BE2C (cell line): ENCODE results near the gene LMBRD2.

Experiments
- DNase-seq: peaks from one replicate; pipeline ENCODE4 v3.0.0-alpha.2; 2020
- H3K27me3 ChIP-seq: fragments of 250-450 bp; sonication (Bioruptor Pico); 2 replicates; pipeline ENCODE4 v1.5.1; 2020; ENCODE audit warnings: mild to moderate bottlenecking
- H3K36me3 ChIP-seq: fragments of 250-450 bp; sonication (Bioruptor Pico); 2 replicates; pipeline ENCODE4 v1.5.1; 2020; ENCODE audit warnings: mild to moderate bottlenecking
- H3K4me1 ChIP-seq: fragments of 250-450 bp; sonication (Bioruptor Pico); 2 replicates; pipeline ENCODE4 v1.5.1; 2020
- H3K4me3 ChIP-seq: 2 replicates; pipeline ENCODE4 v1.5.1; 2011; ENCODE audit warnings: low read depth, low read length
- H3K9me3 ChIP-seq: fragments of 250-450 bp; sonication (Bioruptor Pico); 2 replicates; pipeline ENCODE4 v1.5.1; 2020
- TF ChIP-seq, protein P1 (sequence below): IDR thresholded peaks from 2 replicates; pipeline ENCODE4 v1.5.1; 2012; ENCODE audit warnings: mild to moderate bottlenecking, low read depth, low read length

The LMBRD2 gene

DNA sequence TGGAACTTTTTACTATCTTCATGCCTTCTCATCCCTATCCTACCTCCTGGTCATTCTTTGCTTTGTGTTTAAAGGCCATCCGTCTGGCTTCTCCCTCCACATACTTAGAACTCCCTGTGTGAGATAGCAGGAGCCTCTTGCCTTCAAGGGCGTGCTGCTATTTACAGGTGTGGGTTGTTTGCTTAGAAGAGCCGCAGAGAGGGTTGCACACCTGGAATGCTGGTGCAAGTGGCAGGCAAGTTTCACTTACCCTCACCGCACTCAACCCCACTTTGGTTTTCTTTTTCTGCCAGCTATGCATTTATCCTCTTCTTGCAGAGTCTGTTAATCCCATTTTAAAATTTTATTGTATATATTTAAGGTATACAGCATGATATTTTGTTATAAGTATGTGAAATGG, 12.8 kb upstream of the LMBRD2 start:
- Histone ChIP-seq H3K27me3 (no peaks in the 10 kb centered on the region), H3K36me3 (peaks cover 96% of the 10 kb centered on the region), H3K4me3 (no peak overlapping the region), H3K4me1 (peaks cover 31% of the 10 kb centered on the region), H3K9me3 (no peaks in the 10 kb centered on the region)
- no peak for DNase-seq
- TF ChIP-seq, protein P1, sequence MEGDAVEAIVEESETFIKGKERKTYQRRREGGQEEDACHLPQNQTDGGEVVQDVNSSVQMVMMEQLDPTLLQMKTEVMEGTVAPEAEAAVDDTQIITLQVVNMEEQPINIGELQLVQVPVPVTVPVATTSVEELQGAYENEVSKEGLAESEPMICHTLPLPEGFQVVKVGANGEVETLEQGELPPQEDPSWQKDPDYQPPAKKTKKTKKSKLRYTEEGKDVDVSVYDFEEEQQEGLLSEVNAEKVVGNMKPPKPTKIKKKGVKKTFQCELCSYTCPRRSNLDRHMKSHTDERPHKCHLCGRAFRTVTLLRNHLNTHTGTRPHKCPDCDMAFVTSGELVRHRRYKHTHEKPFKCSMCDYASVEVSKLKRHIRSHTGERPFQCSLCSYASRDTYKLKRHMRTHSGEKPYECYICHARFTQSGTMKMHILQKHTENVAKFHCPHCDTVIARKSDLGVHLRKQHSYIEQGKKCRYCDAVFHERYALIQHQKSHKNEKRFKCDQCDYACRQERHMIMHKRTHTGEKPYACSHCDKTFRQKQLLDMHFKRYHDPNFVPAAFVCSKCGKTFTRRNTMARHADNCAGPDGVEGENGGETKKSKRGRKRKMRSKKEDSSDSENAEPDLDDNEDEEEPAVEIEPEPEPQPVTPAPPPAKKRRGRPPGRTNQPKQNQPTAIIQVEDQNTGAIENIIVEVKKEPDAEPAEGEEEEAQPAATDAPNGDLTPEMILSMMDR: no peak

DNA sequence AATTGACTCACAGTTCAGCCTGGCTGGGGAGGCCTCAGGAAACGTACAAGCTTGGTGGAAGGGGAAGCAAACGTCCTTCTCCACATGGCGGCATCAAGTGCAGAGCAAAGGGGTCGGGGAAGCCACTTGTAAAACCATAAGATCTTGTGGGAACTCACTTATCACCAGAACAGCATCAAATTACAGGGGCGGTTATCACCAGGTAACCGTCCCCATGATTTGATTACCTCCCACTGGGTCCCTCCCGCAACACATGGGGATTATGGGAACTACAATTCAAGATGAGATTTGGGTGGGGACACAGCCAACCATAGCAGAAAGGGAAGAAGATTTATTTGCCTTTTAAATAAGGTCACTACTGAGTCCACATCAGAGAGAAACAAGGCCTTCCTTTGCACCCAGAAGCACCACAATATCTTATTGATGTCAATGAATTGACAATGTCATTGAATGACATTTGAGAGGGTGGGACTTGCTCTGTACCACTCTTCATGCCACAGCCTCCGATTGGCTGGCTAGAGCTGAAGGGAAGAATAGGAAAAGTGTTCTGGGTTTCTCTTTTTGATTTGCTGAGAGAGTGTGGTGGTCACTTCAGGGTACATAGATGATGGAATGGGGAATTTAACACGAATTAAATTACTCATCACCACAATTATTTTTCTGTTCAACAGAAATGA, 11.3 kb upstream of the LMBRD2 start:
- no peak overlapping the region for H3K4me3 ChIP-seq
- H3K4me1 ChIP-seq: peaks cover 37% of the 10 kb centered on the region
- TF ChIP-seq, protein P1: no peak
- no peaks in the 10 kb centered on the region for H3K9me3 ChIP-seq
- H3K27me3 ChIP-seq: no peaks in the 10 kb centered on the region
- peaks cover 89% of the 10 kb centered on the region for H3K36me3 ChIP-seq
- no peak for DNase-seq

DNA sequence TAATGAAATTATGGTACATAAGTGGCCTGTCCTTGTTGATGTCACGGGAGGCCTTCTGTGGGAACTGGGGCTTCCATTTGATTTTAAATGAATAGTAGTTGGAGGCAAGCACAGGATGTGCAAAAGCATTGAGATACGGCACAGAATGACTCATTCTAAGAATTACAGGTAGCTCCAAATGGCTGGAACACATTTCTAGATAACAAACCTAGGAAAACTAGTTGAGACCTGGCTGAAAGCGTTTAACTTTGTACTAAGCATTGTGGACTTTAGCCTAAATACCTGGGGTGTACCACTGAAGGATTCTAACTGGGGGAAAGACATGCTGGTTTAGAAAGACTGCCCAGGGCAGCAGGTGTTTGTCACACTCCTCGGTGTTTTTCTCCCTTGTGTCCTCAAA, 9.7 kb upstream of the LMBRD2 start:
- H3K27me3 ChIP-seq: no peaks in the 10 kb centered on the region
- DNase-seq: no peak
- H3K36me3 ChIP-seq: peaks cover 85% of the 10 kb centered on the region
- peaks cover 48% of the 10 kb centered on the region for H3K4me1 ChIP-seq
- TF ChIP-seq, protein P1: no peak
- H3K4me3 ChIP-seq: peak overlapping the region; percentile 9; the same call in 1 of the 2 replicates
- H3K9me3 ChIP-seq: no peaks in the 10 kb centered on the region

DNA sequence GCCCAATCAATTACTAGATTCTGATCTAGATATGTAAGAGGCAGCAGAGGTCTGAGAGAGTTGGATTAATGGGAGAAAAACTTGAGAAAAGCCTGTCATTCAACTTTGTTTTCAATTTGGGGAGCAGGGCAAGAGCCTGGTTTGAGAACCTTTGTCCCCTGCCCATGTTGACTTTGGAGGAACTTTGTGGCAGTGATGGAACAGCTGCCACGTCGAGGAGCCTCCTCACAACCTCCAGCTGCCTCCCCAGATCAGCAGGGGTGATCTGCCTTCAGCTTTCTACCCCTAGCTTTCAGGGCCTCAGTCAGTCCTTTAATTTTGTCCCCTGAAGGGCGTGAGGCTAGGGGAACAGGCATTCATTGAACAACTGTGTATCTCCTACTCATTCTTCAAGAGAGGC, 8.9 kb upstream of the LMBRD2 start:
- Histone ChIP-seq H3K4me1 (peaks cover 52% of the 10 kb centered on the region), H3K36me3 (peaks cover 80% of the 10 kb centered on the region), H3K9me3 (no peaks in the 10 kb centered on the region), H3K4me3 (no peak overlapping the region), H3K27me3 (no peaks in the 10 kb centered on the region)
- DNase-seq: no peak
- TF ChIP-seq, protein P1: no peak

DNA sequence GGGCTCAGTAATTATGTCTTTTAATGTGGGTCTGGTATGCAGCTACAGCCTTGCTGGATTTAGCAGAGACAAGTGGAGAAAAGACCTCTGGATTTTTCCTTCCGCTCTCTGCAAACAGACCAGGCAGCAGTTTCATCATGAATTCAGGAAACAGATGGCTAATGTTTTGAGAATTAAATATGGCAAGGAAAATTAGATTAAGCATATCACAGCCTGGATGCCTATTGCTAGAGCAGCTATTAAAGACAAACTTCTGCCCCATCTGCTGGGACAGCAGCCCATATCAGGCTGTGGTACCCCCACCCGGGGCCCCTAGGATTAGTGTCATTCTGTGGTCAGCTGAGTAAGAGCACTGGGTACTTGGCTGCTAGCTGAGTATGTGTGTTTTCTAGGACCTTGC, 6.5 kb upstream of the LMBRD2 start:
- TF ChIP-seq, protein P1: no peak
- H3K36me3 ChIP-seq: peaks cover 80% of the 10 kb centered on the region
- H3K4me1 ChIP-seq: peaks cover 53% of the 10 kb centered on the region
- no peaks in the 10 kb centered on the region for H3K27me3 ChIP-seq
- peak; percentile 92 for DNase-seq
- H3K9me3 ChIP-seq: no peaks in the 10 kb centered on the region
- H3K4me3 ChIP-seq: peak overlapping the region; percentile 46

DNA sequence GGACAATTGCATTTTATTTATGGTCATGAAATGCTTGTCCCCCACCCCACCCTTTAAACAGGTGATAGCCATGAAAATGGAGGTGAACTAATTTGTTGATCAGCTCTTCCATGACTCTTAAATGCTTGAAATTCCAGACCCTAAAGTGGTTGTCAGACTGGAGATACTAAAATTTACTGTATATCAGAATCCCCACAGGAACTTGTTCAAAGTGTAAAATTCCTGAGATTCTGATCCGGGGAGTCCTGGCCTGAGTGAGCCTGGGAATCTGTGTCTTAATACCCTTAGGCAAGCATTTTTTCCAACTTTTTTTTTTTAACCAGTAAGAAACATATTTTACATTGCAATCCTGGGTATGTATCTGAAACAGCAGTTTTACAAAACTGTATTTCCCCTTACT, 4.9 kb upstream of the LMBRD2 start:
- Histone ChIP-seq H3K27me3 (no peaks in the 10 kb centered on the region), H3K4me3 (peak overlapping the region; percentile 96), H3K4me1 (peaks cover 41% of the 10 kb centered on the region), H3K9me3 (no peaks in the 10 kb centered on the region), H3K36me3 (peaks cover 74% of the 10 kb centered on the region)
- DNase-seq: no peak
- TF ChIP-seq, protein P1: no peak
